Rectal smooth muscle tissue (tissue), 1 donor: ENCODE measurements around the gene RNASEH2B.

Source experiments
- H3K27ac ChIP-seq: one replicate; pipeline ENCODE4 v1.7.0; 2013; ENCODE audit warnings: low read depth, low read length, inconsistent platforms
- H3K27me3 ChIP-seq: one replicate; pipeline ENCODE4 v1.7.0; 2013; ENCODE audit warnings: low read length; ENCODE audit not compliant: control insufficient read depth, insufficient read depth
- H3K36me3 ChIP-seq: one replicate; pipeline ENCODE4 v1.7.0; 2013; ENCODE audit warnings: low read length; ENCODE audit not compliant: control insufficient read depth, insufficient read depth
- H3K4me1 ChIP-seq: one replicate; pipeline ENCODE4 v1.7.0; 2013; ENCODE audit warnings: low read length; ENCODE audit not compliant: control insufficient read depth, insufficient read depth
- H3K4me3 ChIP-seq: one replicate; pipeline ENCODE4 v1.7.0; 2013; ENCODE audit warnings: low read length
- H3K9ac ChIP-seq: one replicate; pipeline ENCODE4 v1.7.0; 2013; ENCODE audit warnings: low read length

Gene RNASEH2B

GRCh38 chr13:50927701-50928100 lies 18.1 kb downstream of the RNASEH2B start:
- Histone ChIP-seq H3K27ac (no peak overlapping the region), H3K36me3 (peaks cover 9% of the 10 kb centered on the region)

GRCh38 chr13:50928102-50928501 lies 18.5 kb downstream of the RNASEH2B start:
- H3K36me3 ChIP-seq: peaks cover 9% of the 10 kb centered on the region
- H3K4me1 ChIP-seq: no peaks in the 10 kb centered on the region
- no peak overlapping the region for H3K27ac ChIP-seq

More at GRCh38 chr13:50927701-50928100, 18.1 kb downstream of the RNASEH2B start:
- no peaks in the 10 kb centered on the region for H3K4me1 ChIP-seq
- no peak overlapping the region for H3K9ac ChIP-seq
- no peak overlapping the region for H3K4me3 ChIP-seq
- H3K27me3 ChIP-seq: no peaks in the 10 kb centered on the region

GRCh38 chr13:50928659-50929462 lies 19.3 kb downstream of the RNASEH2B start:
- Histone ChIP-seq H3K4me3 (no peak overlapping the region), H3K27ac (no peak overlapping the region), H3K27me3 (no peaks in the 10 kb centered on the region), H3K9ac (no peak overlapping the region), H3K36me3 (peaks cover 9% of the 10 kb centered on the region), H3K4me1 (no peaks in the 10 kb centered on the region)

More at GRCh38 chr13:50928102-50928501, 18.5 kb downstream of the RNASEH2B start:
- no peak overlapping the region for H3K9ac ChIP-seq
- H3K4me3 ChIP-seq: no peak overlapping the region
- H3K27me3 ChIP-seq: no peaks in the 10 kb centered on the region

- H3K4me3 ChIP-seq: no peak overlapping the region
- H3K9ac ChIP-seq: no peak overlapping the region
- H3K36me3 ChIP-seq: peaks cover 24% of the 10 kb centered on the region
- H3K27me3 ChIP-seq: no peaks in the 10 kb centered on the region
- no peak overlapping the region for H3K27ac ChIP-seq
- H3K4me1 ChIP-seq: no peaks in the 10 kb centered on the region
These were observed 22.5 kb downstream of the RNASEH2B start for GRCh38 chr13:50932091-50932490.

GRCh38 chr13:50934735-50935435 lies 25.3 kb downstream of the RNASEH2B start:
- H3K27me3 ChIP-seq: no peaks in the 10 kb centered on the region
- H3K4me3 ChIP-seq: no peak overlapping the region
- no peak overlapping the region for H3K27ac ChIP-seq
- H3K36me3 ChIP-seq: peaks cover 24% of the 10 kb centered on the region
- no peaks in the 10 kb centered on the region for H3K4me1 ChIP-seq
- no peak overlapping the region for H3K9ac ChIP-seq

- no peak overlapping the region for H3K27ac ChIP-seq
- peaks cover 19% of the 10 kb centered on the region for H3K36me3 ChIP-seq
- H3K4me3 ChIP-seq: no peak overlapping the region
These were observed 27.1 kb downstream of the RNASEH2B start for GRCh38 chr13:50936679-50937078.

GRCh38 chr13:50940509-50940908 lies 30.9 kb downstream of the RNASEH2B start:
- Histone ChIP-seq H3K4me1 (no peaks in the 10 kb centered on the region), H3K4me3 (no peak overlapping the region), H3K36me3 (peaks cover 4% of the 10 kb centered on the region), H3K9ac (no peak overlapping the region), H3K27ac (no peak overlapping the region), H3K27me3 (no peaks in the 10 kb centered on the region)

More at GRCh38 chr13:50936679-50937078, 27.1 kb downstream of the RNASEH2B start:
- H3K9ac ChIP-seq: no peak overlapping the region
- H3K27me3 ChIP-seq: no peaks in the 10 kb centered on the region
- H3K4me1 ChIP-seq: no peaks in the 10 kb centered on the region

- Histone ChIP-seq H3K27me3 (no peaks in the 10 kb centered on the region), H3K36me3 (no peaks in the 10 kb centered on the region), H3K9ac (no peak overlapping the region)
These were observed 31.6 kb downstream of the RNASEH2B start for GRCh38 chr13:50941146-50941545.

GRCh38 chr13:50942630-50943311 lies 33.2 kb downstream of the RNASEH2B start:
- Histone ChIP-seq H3K4me1 (no peaks in the 10 kb centered on the region), H3K36me3 (no peaks in the 10 kb centered on the region)

More at GRCh38 chr13:50941146-50941545, 31.6 kb downstream of the RNASEH2B start:
- H3K27ac ChIP-seq: no peak overlapping the region
- H3K4me3 ChIP-seq: no peak overlapping the region
- H3K4me1 ChIP-seq: no peaks in the 10 kb centered on the region

GRCh38 chr13:50945669-50946068 lies 36.1 kb downstream of the RNASEH2B start:
- no peaks in the 10 kb centered on the region for H3K27me3 ChIP-seq
- H3K4me1 ChIP-seq: peaks cover 3% of the 10 kb centered on the region
- no peak overlapping the region for H3K9ac ChIP-seq
- no peaks in the 10 kb centered on the region for H3K36me3 ChIP-seq
- no peak overlapping the region for H3K4me3 ChIP-seq
- no peak overlapping the region for H3K27ac ChIP-seq

More at GRCh38 chr13:50942630-50943311, 33.2 kb downstream of the RNASEH2B start:
- no peak overlapping the region for H3K27ac ChIP-seq
- no peaks in the 10 kb centered on the region for H3K27me3 ChIP-seq
- no peak overlapping the region for H3K9ac ChIP-seq
- H3K4me3 ChIP-seq: no peak overlapping the region

GRCh38 chr13:50948601-50949000 lies 39.0 kb downstream of the RNASEH2B start:
- Histone ChIP-seq H3K36me3 (no peaks in the 10 kb centered on the region), H3K4me3 (no peak overlapping the region), H3K4me1 (peaks cover 3% of the 10 kb centered on the region), H3K27me3 (no peaks in the 10 kb centered on the region), H3K9ac (no peak overlapping the region), H3K27ac (no peak overlapping the region)

GRCh38 chr13:50950849-50951248 lies 41.3 kb downstream of the RNASEH2B start:
- Histone ChIP-seq H3K36me3 (no peaks in the 10 kb centered on the region), H3K4me3 (no peak overlapping the region), H3K4me1 (peaks cover 3% of the 10 kb centered on the region), H3K9ac (no peak overlapping the region), H3K27me3 (no peaks in the 10 kb centered on the region), H3K27ac (no peak overlapping the region)
